Neural cell (in vitro differentiated cells): ENCODE data around the gene MUC5B. TPM values are rescaled to one million over a fixed set of nuclear protein-coding genes. Genes with fewer than 3 reads are reported as not detected.

Experiments
- H2AFZ ChIP-seq: fragments of 200-600, 300-800 bp; sonication (generic), shearing (Covaris generic); 2 replicates; pipeline ENCODE4 v1.6.0; 2014; ENCODE audit warnings: low read depth, mild to moderate bottlenecking, antibody characterized with exemption, low read length, moderate library complexity
- H3F3A ChIP-seq: fragments of 200-600 bp; shearing (Covaris generic); 2 replicates; pipeline ENCODE4 v1.6.1; 2016; ENCODE audit warnings: mild to moderate bottlenecking, moderate library complexity, mixed read lengths, antibody characterized with exemption, low read length; ENCODE audit not compliant: insufficient read depth, poor library complexity, severe bottlenecking
- H3K27ac ChIP-seq: fragments of 200-600, 300-800 bp; sonication (generic), shearing (Covaris generic); 2 replicates; pipeline ENCODE4 v1.5.1; 2014; ENCODE audit warnings: mild to moderate bottlenecking, low read length, moderate library complexity
- H3K27me3 ChIP-seq: fragments of 300-800, 200-600 bp; sonication (generic), shearing (Covaris generic); 2 replicates; pipeline ENCODE4 v1.6.0; 2014; ENCODE audit warnings: mild to moderate bottlenecking, low read depth, low read length, moderate library complexity; ENCODE audit not compliant: insufficient read depth
- H3K36me3 ChIP-seq: fragments of 300-800, 200-600 bp; sonication (generic), shearing (Covaris generic); 2 replicates; pipeline ENCODE4 v1.5.1; 2014; ENCODE audit warnings: mild to moderate bottlenecking, antibody characterized with exemption, low read length, moderate library complexity; ENCODE audit not compliant: insufficient read depth
- H3K4me2 ChIP-seq: fragments of 300-800, 200-600 bp; sonication (generic), shearing (Covaris generic); 2 replicates; pipeline ENCODE4 v1.6.0; 2014; ENCODE audit warnings: mild to moderate bottlenecking, low read length
- H3K4me3 ChIP-seq: fragments of 300-800, 200-600 bp; sonication (generic), shearing (Covaris generic); 2 replicates; pipeline ENCODE4 v1.5.1; 2014; ENCODE audit warnings: mild to moderate bottlenecking, low read length, moderate library complexity
- H3K79me2 ChIP-seq: fragments of 200-600 bp; shearing (Covaris generic); replicated peaks from 2 replicates; pipeline ENCODE4 v1.6.0; 2014; ENCODE audit warnings: mild to moderate bottlenecking, low read length, moderate library complexity; ENCODE audit not compliant: insufficient read depth
- H3K9ac ChIP-seq: fragments of 300-800, 200-600 bp; sonication (generic), shearing (Covaris generic); 2 replicates; pipeline ENCODE4 v1.6.1; 2016; ENCODE audit warnings: mild to moderate bottlenecking, low read length, mixed read lengths
- H3K9me2 ChIP-seq: fragments of 200-600 bp; shearing (Covaris generic); 2 replicates; pipeline ENCODE4 v1.6.1; 2016; ENCODE audit warnings: mild to moderate bottlenecking, low read length, mixed read lengths; ENCODE audit not compliant: insufficient read depth
- H3K9me3 ChIP-seq: fragments of 200-600, 300-800 bp; sonication (generic), shearing (Covaris generic); 2 replicates; pipeline ENCODE4 v1.6.1; 2016; ENCODE audit warnings: mild to moderate bottlenecking, mixed run types, low read length, moderate library complexity, mixed read lengths
- H4K20me1 ChIP-seq: fragments of 200-600 bp; shearing (Covaris generic); 2 replicates; pipeline ENCODE4 v1.6.1; 2016; ENCODE audit warnings: mild to moderate bottlenecking, mixed run types; ENCODE audit not compliant: insufficient read depth
- EP300 ChIP-seq: fragments of 450-650 bp; conservative IDR thresholded peaks from 2 replicates; pipeline ENCODE4 v1.6.1; 2014; ENCODE audit warnings: antibody characterized with exemption, mild to moderate bottlenecking, moderate library complexity; ENCODE audit not compliant: poor library complexity, severe bottlenecking
- EZH2 ChIP-seq: fragments of 200-600, 300-800 bp; shearing (Covaris generic), sonication (generic); IDR thresholded peaks from 2 replicates; pipeline ENCODE4 v1.6.1; 2014; ENCODE audit warnings: antibody characterized with exemption, low read length, borderline replicate concordance, mild to moderate bottlenecking; ENCODE audit not compliant: insufficient read depth, poor library complexity, severe bottlenecking
- MXI1 ChIP-seq: fragments of 450-650 bp; conservative IDR thresholded peaks from 2 replicates; pipeline ENCODE4 v1.6.1; 2014; ENCODE audit warnings: antibody characterized with exemption, mild to moderate bottlenecking; ENCODE audit not compliant: poor library complexity, severe bottlenecking
- POLR2AphosphoS5 ChIP-seq: IDR thresholded peaks from 2 replicates; pipeline ENCODE4 v1.6.1; 2012
- RAD21 ChIP-seq: fragments of 450-650 bp; conservative IDR thresholded peaks from 2 replicates; pipeline ENCODE4 v1.6.1; 2014; ENCODE audit warnings: antibody characterized with exemption, mild to moderate bottlenecking, moderate library complexity
- REST ChIP-seq: IDR thresholded peaks from 2 replicates; pipeline ENCODE4 v1.6.1; 2012; ENCODE audit warnings: borderline replicate concordance
- SMC3 ChIP-seq: fragments of 450-650 bp; conservative IDR thresholded peaks from 2 replicates; pipeline ENCODE4 v1.6.1; 2014; ENCODE audit warnings: antibody characterized with exemption, mild to moderate bottlenecking, moderate library complexity; ENCODE audit not compliant: poor library complexity
- TAF1 ChIP-seq: IDR thresholded peaks from 2 replicates; pipeline ENCODE4 v1.6.1; 2012; ENCODE audit warnings: low read depth
- polyA plus RNA-seq: library from polyadenylated mRNA; depleted of rRNA; stranded (reverse); fragments of >200 nt; gene quantifications from 2 replicates; pipeline ENCODE4 v1.2.3, GENCODE V29; 2014
- TF ChIP-seq, protein P1 (sequence below): fragments of 450-650 bp; IDR thresholded peaks from 2 replicates; pipeline ENCODE4 v1.5.1; 2014; ENCODE audit warnings: antibody characterized with exemption, mild to moderate bottlenecking, moderate library complexity; ENCODE audit not compliant: poor library complexity, severe bottlenecking

The MUC5B gene
- polyA plus RNA-seq, 1 donor from 2014 or later = not detected

DNA sequence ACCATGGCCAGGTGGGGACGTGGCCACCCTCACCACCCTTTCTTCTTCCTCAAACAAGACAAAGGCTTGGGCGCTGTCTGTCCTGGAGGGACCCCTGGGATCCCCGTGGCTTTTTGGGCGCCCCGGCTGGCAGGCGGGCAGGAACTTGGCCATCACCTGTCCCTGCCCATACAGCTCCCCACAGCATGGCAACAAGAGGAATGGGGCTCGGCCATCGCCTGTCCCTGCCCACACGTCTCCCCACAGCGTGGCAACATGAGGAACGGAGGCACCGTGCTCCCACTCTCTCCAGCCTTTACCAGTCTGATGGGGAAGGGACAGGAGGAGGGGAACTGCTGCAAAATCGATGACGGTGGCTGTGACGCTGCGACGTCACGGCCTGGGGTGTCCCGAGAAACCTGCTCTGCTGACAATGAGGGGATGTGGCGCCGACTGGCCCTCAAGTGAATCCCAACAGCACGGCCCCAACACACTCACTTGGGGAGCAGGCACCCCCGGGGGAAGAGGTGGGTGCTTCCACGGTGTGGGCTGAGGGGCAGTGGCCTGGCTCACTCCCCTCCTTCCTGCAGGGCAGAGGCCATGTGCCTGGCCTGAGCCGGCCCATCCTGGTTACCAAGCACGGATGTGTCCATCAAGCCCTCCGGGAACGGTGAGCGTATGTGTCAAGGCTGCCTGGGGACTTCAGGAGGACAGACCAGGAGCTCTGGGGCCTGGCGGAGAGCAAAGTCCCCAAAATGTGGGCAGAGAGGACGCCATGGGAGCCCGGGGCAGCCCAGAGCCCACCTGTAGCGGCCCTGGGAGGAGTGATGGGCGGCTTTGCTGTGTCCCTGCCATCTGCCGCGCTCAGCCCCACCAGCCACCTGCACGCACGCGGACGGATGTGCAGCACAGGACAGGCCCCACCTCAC, 56.2 kb downstream of the MUC5B start:
- Histone ChIP-seq H3K36me3 (no peaks in the 10 kb centered on the region), H3K9me2 (no peaks in the 10 kb centered on the region), H3K4me2 (no peak overlapping the region), H3K27me3 (no peaks in the 10 kb centered on the region), H3K9me3 (no peaks in the 10 kb centered on the region), H3K9ac (no peak overlapping the region), H3F3A (no peaks in the 10 kb centered on the region), H4K20me1 (no peaks in the 10 kb centered on the region), H3K4me3 (no peak overlapping the region), H3K79me2 (no peaks in the 10 kb centered on the region), H3K27ac (no peak overlapping the region), H2AFZ (no peak overlapping the region)
- TF ChIP-seq EP300 (no peak), EZH2 (no peak), SMC3 (no peak)
- TF ChIP-seq, protein P1, sequence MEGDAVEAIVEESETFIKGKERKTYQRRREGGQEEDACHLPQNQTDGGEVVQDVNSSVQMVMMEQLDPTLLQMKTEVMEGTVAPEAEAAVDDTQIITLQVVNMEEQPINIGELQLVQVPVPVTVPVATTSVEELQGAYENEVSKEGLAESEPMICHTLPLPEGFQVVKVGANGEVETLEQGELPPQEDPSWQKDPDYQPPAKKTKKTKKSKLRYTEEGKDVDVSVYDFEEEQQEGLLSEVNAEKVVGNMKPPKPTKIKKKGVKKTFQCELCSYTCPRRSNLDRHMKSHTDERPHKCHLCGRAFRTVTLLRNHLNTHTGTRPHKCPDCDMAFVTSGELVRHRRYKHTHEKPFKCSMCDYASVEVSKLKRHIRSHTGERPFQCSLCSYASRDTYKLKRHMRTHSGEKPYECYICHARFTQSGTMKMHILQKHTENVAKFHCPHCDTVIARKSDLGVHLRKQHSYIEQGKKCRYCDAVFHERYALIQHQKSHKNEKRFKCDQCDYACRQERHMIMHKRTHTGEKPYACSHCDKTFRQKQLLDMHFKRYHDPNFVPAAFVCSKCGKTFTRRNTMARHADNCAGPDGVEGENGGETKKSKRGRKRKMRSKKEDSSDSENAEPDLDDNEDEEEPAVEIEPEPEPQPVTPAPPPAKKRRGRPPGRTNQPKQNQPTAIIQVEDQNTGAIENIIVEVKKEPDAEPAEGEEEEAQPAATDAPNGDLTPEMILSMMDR = no peak

DNA sequence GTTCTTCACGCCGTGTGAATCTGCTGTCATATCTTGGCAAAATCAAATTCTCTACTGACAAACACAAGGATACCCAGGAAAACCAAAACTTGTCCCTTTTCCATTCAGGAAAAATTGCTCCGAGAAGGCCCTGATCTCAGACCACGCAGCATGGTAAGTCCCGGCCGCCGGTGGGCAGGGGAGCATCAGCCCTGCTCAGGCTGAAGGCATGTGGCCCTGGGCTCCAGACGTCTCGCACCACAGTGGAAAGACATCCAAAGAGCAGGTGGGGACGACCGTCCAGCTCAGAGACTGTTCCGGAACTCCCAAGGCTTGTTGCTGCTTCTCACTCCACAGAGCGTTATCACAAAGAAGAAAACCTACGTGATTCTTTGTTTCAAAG, 56.8 kb downstream of the MUC5B start:
- Histone ChIP-seq H3K9ac (no peak overlapping the region), H3K4me3 (no peak overlapping the region), H2AFZ (no peak overlapping the region), H3K27me3 (no peaks in the 10 kb centered on the region), H3K36me3 (no peaks in the 10 kb centered on the region), H3K27ac (no peak overlapping the region), H3K9me3 (no peaks in the 10 kb centered on the region), H3K4me2 (no peak overlapping the region), H3K9me2 (no peaks in the 10 kb centered on the region), H3K79me2 (no peaks in the 10 kb centered on the region), H3F3A (no peaks in the 10 kb centered on the region), H4K20me1 (no peaks in the 10 kb centered on the region)
- TF ChIP-seq SMC3 = no peak
- no peak for TF ChIP-seq POLR2AphosphoS5
- TF ChIP-seq EZH2 = no peak
- TF ChIP-seq MXI1 = no peak
- no peak for TF ChIP-seq RAD21
- no peak for TF ChIP-seq TAF1
- TF ChIP-seq REST = no peak
